HCT116 (cell line): ENCODE data around the gene UBASH3B. TPM values are rescaled to one million over a fixed set of nuclear protein-coding genes. Genes with fewer than 3 reads are reported as not detected.

Experiments used
- ATAC-seq: fragments of 200-7000 bp; cut with Tn5 transposase; 2 replicates; pipeline ENCODE4 v1.9.1; 2020; ENCODE audit warnings: mild to moderate bottlenecking, moderate library complexity
- BruUV-seq: library from RNA; stranded (reverse); fragments of 400-500 nt; replicated peaks from 2 replicates; lab custom pipeline; 2021; lab: Mats Ljungman, UMichigan
- CTCF ChIA-PET: fragments of 300-600 bp; sonication (Branson Sonifier 250); formaldehyde crosslinking; loops from one replicate; lab custom pipeline; 2021; ENCODE audit warnings: antibody characterized with exemption; lab: Charles Lee
- POLR2A ChIA-PET: fragments of 300-600, 350-600 bp; sonication (Branson Sonifier 250); formaldehyde crosslinking; loops from one replicate; lab custom pipeline; 2021; ENCODE audit warnings: antibody characterized with exemption; lab: Charles Lee
- RAD21 ChIA-PET, 2 experiments: fragments of 300-600 bp; sonication (Branson Sonifier 250); formaldehyde crosslinking; loops; one replicate each; lab custom pipeline; 2023; ENCODE audit warnings: low total read pairs in 2 of 2; ENCODE audit not compliant: uncharacterized antibody in 2 of 2, unreplicated experiment in 2 of 2, low non-redundant PET in 1 of 2; lab: Charles Lee
- DNase-seq: peaks from one replicate; pipeline ENCODE4 v3.0.0-alpha.2; 2010; ENCODE audit warnings: low read depth, low spot score
- H2AFZ ChIP-seq: fragments of 200-600 bp; shearing (Covaris generic), sonication (generic); 2 replicates; pipeline ENCODE4 v1.6.1; 2017; ENCODE audit warnings: low read depth, mixed run types, mixed read lengths, antibody characterized with exemption, low read length; ENCODE audit not compliant: poor library complexity, severe bottlenecking
- H3K27ac ChIP-seq: 2 replicates; pipeline ENCODE4 v1.5.1; 2012; ENCODE audit warnings: low read depth, low read length
- H3K27me3 ChIP-seq: fragments of 200-600 bp; sonication (generic); 2 replicates; pipeline ENCODE4 v1.6.1; 2016; ENCODE audit warnings: mixed run types, low read length, mixed read lengths; ENCODE audit not compliant: insufficient read depth
- H3K36me3 ChIP-seq, 2 experiments: fragments of 200-500 bp in 1 of 2; fragments of 200-600 bp in 1 of 2; sonication (Bioruptor generic) in 1 of 2; sonication (generic) in 1 of 2; 2 replicates each; pipeline versions ENCODE4 v1.5.1 to v1.6.1; 2014 to 2016; ENCODE audit warnings: low read length in 2 of 2, inconsistent platforms in 1 of 2, mixed read lengths in 1 of 2, mixed run types in 1 of 2; ENCODE audit not compliant: insufficient read depth in 2 of 2, control insufficient read depth in 1 of 2
- H3K4me1 ChIP-seq, 2 experiments: fragments of 200-600 bp in 1 of 2; sonication (generic) in 1 of 2; 2 replicates each; pipeline versions ENCODE4 v1.5.1 to v1.6.1; 2012 to 2017; ENCODE audit warnings: low read length in 2 of 2, inconsistent platforms in 1 of 2, mild to moderate bottlenecking in 1 of 2, mixed read lengths in 1 of 2, mixed run types in 1 of 2, moderate library complexity in 1 of 2; ENCODE audit not compliant: insufficient read depth in 2 of 2, control insufficient read depth in 1 of 2
- H3K4me2 ChIP-seq: fragments of 200-600 bp; sonication (generic); 2 replicates; pipeline ENCODE4 v1.6.1; 2017; ENCODE audit warnings: mixed run types, low read length, mixed read lengths
- H3K4me3 ChIP-seq, 2 experiments: fragments of 200-600 bp in 1 of 2; sonication (generic) in 1 of 2; replicated peaks in 1 of 2; 2 replicates each; pipeline ENCODE4 v1.5.1; 2011 to 2016; ENCODE audit warnings: low read length in 2 of 2, control low read depth in 1 of 2, low read depth in 1 of 2, mild to moderate bottlenecking in 1 of 2, mixed read lengths in 1 of 2, mixed run types in 1 of 2
- H3K79me2 ChIP-seq: fragments of 200-600 bp; sonication (generic); 2 replicates; pipeline ENCODE4 v1.6.1; 2017; ENCODE audit warnings: mild to moderate bottlenecking, mixed run types, low read length, moderate library complexity, mixed read lengths; ENCODE audit not compliant: insufficient read depth
- H3K9ac ChIP-seq: fragments of 200-600 bp; sonication (generic); 2 replicates; pipeline ENCODE4 v1.6.1; 2016; ENCODE audit warnings: low read length, mixed read lengths
- H3K9me2 ChIP-seq: fragments of 200-600 bp; sonication (generic), shearing (Covaris generic); 2 replicates; pipeline ENCODE4 v1.6.1; 2017; ENCODE audit warnings: mixed run types, mild to moderate bottlenecking, moderate library complexity; ENCODE audit not compliant: insufficient read depth
- H3K9me3 ChIP-seq, 2 experiments: fragments of 200-500 bp in 1 of 2; fragments of 200-600 bp in 1 of 2; sonication (Bioruptor generic) in 1 of 2; sonication (generic) in 1 of 2; 2 replicates each; pipeline ENCODE4 v1.6.1; 2014 to 2017; ENCODE audit warnings: low read length in 2 of 2, mixed read lengths in 2 of 2, inconsistent platforms in 1 of 2, low read depth in 1 of 2, mild to moderate bottlenecking in 1 of 2, mixed run types in 1 of 2, moderate library complexity in 1 of 2; ENCODE audit not compliant: control insufficient read depth in 1 of 2, insufficient read depth in 1 of 2
- H4K20me1 ChIP-seq: fragments of 200-600 bp; sonication (generic), shearing (Covaris generic); 2 replicates; pipeline ENCODE4 v1.6.1; 2017; ENCODE audit warnings: mixed run types, mild to moderate bottlenecking, moderate library complexity; ENCODE audit not compliant: insufficient read depth
- ATF3 ChIP-seq: IDR thresholded peaks from 2 replicates; pipeline ENCODE4 v1.6.1; 2012
- ELF1 ChIP-seq: IDR thresholded peaks from 2 replicates; pipeline ENCODE4 v1.6.1; 2012; ENCODE audit warnings: low read depth, borderline replicate concordance
- FOSL1 ChIP-seq: IDR thresholded peaks from 2 replicates; pipeline ENCODE4 v1.6.1; 2012; ENCODE audit warnings: low read depth
- MAX ChIP-seq: IDR thresholded peaks from 2 replicates; pipeline ENCODE4 v1.6.1; 2012
- POLR2AphosphoS5 ChIP-seq: IDR thresholded peaks from 2 replicates; pipeline ENCODE4 v1.6.1; 2011; ENCODE audit warnings: mild to moderate bottlenecking, low read depth, low read length, moderate library complexity
- REST ChIP-seq: IDR thresholded peaks from 2 replicates; pipeline ENCODE4 v1.6.1; 2012; ENCODE audit warnings: low read depth
- SP1 ChIP-seq: IDR thresholded peaks from 2 replicates; pipeline ENCODE4 v1.6.1; 2012; ENCODE audit warnings: low read depth
- SRF ChIP-seq: IDR thresholded peaks from 2 replicates; pipeline ENCODE4 v1.6.1; 2012; ENCODE audit warnings: low read depth
- YY1 ChIP-seq: IDR thresholded peaks from 2 replicates; pipeline ENCODE4 v1.6.1; 2011; ENCODE audit warnings: low read length, low read depth, moderate library complexity, mild to moderate bottlenecking; ENCODE audit not compliant: insufficient replicate concordance; ENCODE audit errors: extremely low read depth
- ZBTB33 ChIP-seq: IDR thresholded peaks from 2 replicates; pipeline ENCODE4 v1.6.1; 2011; ENCODE audit warnings: mild to moderate bottlenecking, low read length, moderate library complexity; ENCODE audit not compliant: insufficient replicate concordance; ENCODE audit errors: extremely low read depth
- ZFX ChIP-seq: fragments of 450-650 bp; IDR thresholded peaks from 2 replicates; pipeline ENCODE4 v1.6.1; 2017
- intact Hi-C: fragments of 100-400 bp; cut with micrococcal nuclease; formaldehyde crosslinking; loops from 2 replicates; pipeline ENCODE4 v1.10.0; 2022
- total RNA-seq: library from RNA; stranded (reverse); gene quantifications from one replicate; pipeline ENCODE4 v1.2.1, GENCODE V29; 2021; ENCODE audit not compliant: unreplicated experiment

The UBASH3B gene
- total RNA-seq, 1 experiment from 2014 or later, result 40.3 TPM

GRCh38 chr11:122679466-122679865 is 23.9 kb downstream of the UBASH3B start:
- no peak for DNase-seq
- ChIA-PET POLR2A (no interaction called here), RAD21 (no interaction called here), CTCF (no interaction called here)
- TF ChIP-seq YY1, result no peak
- no peak for TF ChIP-seq MAX
- no peak for TF ChIP-seq FOSL1
- no peak for TF ChIP-seq REST
- TF ChIP-seq SRF, result no peak
- TF ChIP-seq ATF3, result no peak
- TF ChIP-seq POLR2AphosphoS5, result no peak
- no peak for TF ChIP-seq ZFX
- no peak for TF ChIP-seq ELF1
- no peak for TF ChIP-seq SP1
- TF ChIP-seq ZBTB33, result no peak
- no peaks in the 10 kb centered on the region for H3K27me3 ChIP-seq
- intact Hi-C loops, result no loop called here
- BruUV-seq, result no TSS peak
- H3K9ac ChIP-seq, result no peak overlapping the region
- H3K4me3 ChIP-seq, result no peak overlapping the region
- peaks cover 36% of the 10 kb centered on the region for H3K79me2 ChIP-seq
- H3K9me3 ChIP-seq, result no peaks in the 10 kb centered on the region
- H2AFZ ChIP-seq, result no peak overlapping the region
- no peak for ATAC-seq
- no peak overlapping the region for H3K27ac ChIP-seq
- no peaks in the 10 kb centered on the region for H3K36me3 ChIP-seq
- no peaks in the 10 kb centered on the region for H3K9me2 ChIP-seq
- H3K4me2 ChIP-seq, result no peak overlapping the region
- H3K4me1 ChIP-seq, result peaks cover 27 to 40% of the 10 kb centered on the region in 2 experiments
- H4K20me1 ChIP-seq, result no peaks in the 10 kb centered on the region
